ENCODE measurements around the gene SETD4. TPM values are rescaled to one million over a fixed set of nuclear protein-coding genes. Genes with fewer than 3 reads are reported as not detected.

Gene SETD4
- total RNA-seq, 2 donors from 2014 or later, result 16.5 to 19.1 TPM

DNA sequence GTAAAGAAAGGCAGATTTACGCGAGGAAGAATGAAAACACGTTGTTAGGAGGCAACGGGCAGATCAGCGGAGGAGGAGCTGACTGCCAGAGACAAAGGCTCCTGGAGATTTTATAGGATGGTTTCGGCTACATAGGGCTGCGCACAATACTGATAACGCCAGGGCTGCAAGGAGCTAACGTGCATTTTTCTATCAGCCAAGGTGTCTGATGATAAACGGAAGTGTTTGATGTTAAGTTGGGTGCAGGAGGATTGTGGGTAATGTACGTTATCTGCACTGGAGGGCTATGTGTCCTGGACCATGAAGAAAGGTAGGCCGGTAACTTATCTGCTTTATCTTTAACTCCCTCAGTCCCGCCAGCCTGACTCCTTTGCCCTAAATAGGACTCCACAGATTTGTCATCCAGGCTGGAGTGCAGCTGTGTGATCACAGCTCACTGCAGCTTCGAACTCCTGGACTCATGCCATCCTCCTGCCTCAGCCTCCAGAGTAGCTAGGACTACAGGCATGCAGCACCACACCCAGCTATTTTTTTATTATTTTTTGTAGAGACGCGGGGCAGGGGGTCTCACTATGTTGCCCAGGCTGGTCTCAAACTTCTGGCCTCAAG is 29.6 kb downstream of the SETD4 start:
- Mint-ChIP-seq H3K4me1 (peaks cover 4% of the 10 kb centered on the region), H3K4me3 (no peak overlapping the region), H3K36me3 (ENCODE audit: low read depth) (peaks cover 5% of the 10 kb centered on the region), H3K27ac (no peak overlapping the region), H3K27me3 (no peaks in the 10 kb centered on the region)
- no peaks in the 10 kb centered on the region for H3K9me3 ChIP-seq (ENCODE audit: control insufficient read depth, low read length, poor library complexity, severe bottlenecking)
- ATAC-seq (no peak), DNase-seq (no peak)

DNA sequence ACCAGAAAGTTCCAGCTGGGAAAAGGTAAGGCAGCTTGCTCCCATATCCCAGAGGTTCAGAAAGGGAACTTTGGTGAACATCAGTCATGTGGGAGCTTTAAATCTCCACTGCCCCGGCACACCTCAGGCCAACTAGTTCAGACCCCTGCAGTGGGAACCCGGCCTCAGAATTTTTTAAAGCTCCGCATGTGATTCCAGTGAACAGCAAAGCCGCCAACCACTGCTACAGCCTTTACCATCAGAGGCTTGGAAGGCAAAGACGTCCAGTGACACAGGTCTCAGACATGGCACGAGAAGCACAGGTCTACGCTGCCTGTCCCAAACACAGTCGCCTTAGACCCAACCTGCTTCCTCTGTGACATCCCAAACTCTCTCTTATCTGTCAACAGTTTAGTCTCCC is 31.0 kb downstream of the SETD4 start:
- Mint-ChIP-seq H3K4me1 (peaks cover 4% of the 10 kb centered on the region), H3K27me3 (no peaks in the 10 kb centered on the region), H3K27ac (no peak overlapping the region), H3K4me3 (no peak overlapping the region), H3K36me3 (ENCODE audit: low read depth) (peaks cover 2% of the 10 kb centered on the region)
- no peaks in the 10 kb centered on the region for H3K9me3 ChIP-seq (ENCODE audit: control insufficient read depth, low read length, poor library complexity, severe bottlenecking)
- ATAC-seq (no peak), DNase-seq (no peak)

DNA sequence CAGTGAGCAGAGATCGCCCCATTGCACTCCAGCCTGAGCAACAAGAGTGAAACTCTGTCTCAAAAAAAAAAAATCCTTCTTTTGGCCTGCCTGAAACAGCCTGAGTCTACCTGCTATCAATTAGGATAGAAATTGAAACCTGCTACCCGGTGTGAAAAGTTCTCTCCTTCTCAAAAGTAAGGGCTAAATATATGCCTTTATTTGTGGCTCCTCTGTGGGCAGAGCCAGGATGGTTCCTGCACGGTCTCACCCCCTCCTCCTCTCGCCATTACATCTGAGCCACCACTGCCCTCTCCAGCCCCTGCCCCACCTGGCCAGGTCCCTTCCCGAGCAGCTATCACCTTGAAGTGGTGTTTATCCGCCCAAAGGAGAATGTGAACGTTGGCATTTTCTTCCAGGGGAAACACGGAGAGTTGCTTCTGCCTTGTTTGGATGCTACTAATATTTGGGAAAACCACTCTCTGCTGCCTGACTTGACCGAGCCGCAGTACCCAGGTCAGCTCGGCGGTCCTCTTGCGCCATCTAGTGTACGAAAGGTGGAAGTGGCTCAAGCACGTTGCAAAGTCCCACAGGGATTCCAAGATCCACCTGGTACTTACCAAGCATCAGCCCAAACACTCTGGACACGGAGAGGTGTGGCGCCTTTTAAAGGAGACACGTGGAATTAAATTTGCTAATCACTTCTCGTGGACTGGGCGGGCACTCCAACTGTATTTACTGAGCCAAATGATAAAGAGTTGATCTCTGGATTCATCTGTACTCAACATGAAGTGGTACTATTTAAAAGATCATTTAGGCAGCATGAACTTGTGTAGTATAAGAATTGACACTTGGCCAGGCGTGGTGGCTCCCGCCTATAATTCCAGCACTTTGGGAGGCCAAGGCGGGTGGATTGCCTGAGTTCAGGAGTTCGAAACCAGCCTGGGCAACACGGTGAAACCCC is 31.9 kb downstream of the SETD4 start:
- peak overlapping the region; percentile 31 for H3K4me3 Mint-ChIP-seq
- H3K36me3 Mint-ChIP-seq (ENCODE audit: low read depth), result peaks cover 2% of the 10 kb centered on the region
- H3K4me1 Mint-ChIP-seq, result peaks cover 4% of the 10 kb centered on the region
- no peak overlapping the region for H3K27ac Mint-ChIP-seq
- H3K27me3 Mint-ChIP-seq, result no peaks in the 10 kb centered on the region
- DNase-seq (peak; percentile 37 to 54 (median 47)), ATAC-seq (peak; percentile 90)
- H3K9me3 ChIP-seq (ENCODE audit: control insufficient read depth, low read length, poor library complexity, severe bottlenecking), result no peaks in the 10 kb centered on the region

DNA sequence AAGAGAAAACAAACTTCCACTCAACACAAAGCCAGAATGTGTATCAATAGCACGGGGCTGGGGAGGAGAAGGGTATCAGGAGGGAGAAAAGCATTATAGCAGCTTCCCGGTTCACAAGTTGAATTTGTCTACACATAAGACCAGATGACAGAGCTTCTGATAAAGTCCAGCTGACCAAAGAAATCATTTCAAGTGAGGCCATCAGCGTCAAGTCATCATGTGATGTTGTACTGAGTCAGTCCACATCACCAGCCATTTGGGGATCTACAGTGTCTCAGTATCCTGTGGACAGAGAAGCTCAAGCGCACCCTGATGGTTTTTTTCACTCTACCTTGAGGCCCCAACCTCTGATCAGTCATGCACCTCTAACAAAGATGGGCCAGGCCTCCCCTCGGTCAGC is 33.0 kb downstream of the SETD4 start:
- Mint-ChIP-seq H3K27me3 (no peaks in the 10 kb centered on the region), H3K36me3 (ENCODE audit: low read depth) (peaks cover 2% of the 10 kb centered on the region), H3K27ac (no peak overlapping the region), H3K4me3 (no peak overlapping the region), H3K4me1 (peaks cover 4% of the 10 kb centered on the region)
- no peaks in the 10 kb centered on the region for H3K9me3 ChIP-seq (ENCODE audit: control insufficient read depth, low read length, poor library complexity, severe bottlenecking)
- ATAC-seq, result no peak
- DNase-seq, result no peak

DNA sequence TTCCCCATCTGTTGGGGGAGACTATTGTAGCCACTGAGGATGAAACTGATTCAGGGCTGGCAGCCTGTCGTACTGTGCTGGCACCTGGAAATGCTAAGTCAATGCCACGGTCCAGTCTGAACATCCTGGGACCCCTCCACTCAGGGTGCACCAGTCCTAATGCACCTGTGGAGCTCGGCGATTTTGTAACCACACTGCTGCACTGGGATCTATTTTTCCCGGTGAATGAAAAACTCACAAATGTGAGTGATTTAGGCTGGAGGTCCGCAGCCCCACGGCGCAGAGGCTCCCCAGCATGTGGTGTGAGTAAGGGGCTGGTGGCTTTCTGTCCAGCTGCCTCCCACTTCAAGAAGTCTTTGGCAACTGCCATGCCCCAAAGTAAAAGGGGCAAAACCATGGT is 35.5 kb downstream of the SETD4 start:
- peaks cover 4% of the 10 kb centered on the region for H3K4me1 Mint-ChIP-seq
- no peak for ATAC-seq
- H3K4me3 Mint-ChIP-seq, result no peak overlapping the region
- peaks cover 2% of the 10 kb centered on the region for H3K36me3 Mint-ChIP-seq (ENCODE audit: low read depth)
- H3K9me3 ChIP-seq (ENCODE audit: control insufficient read depth, low read length, poor library complexity, severe bottlenecking), result no peaks in the 10 kb centered on the region
- DNase-seq, result no peak
- no peaks in the 10 kb centered on the region for H3K27me3 Mint-ChIP-seq
- H3K27ac Mint-ChIP-seq, result no peak overlapping the region

DNA sequence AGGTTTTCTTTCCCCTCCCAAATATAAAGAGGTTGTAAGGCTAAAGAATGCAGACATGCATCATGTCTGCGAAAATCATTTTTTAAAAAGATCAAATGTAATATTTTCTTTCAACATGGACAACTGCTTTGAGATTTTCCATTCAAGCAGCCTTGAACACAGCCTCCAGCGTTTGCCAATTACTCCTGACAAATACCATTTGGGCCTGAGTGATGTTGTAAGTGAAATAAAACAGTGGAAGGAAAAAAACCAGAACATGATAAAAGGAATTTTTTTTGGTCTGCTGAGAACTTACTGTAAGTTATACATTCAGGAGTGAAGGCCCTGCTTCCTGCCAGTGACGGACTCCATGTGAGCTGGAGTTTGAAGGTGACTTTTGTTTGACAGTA is 37.2 kb downstream of the SETD4 start:
- Mint-ChIP-seq H3K4me1 (no peaks in the 10 kb centered on the region), H3K4me3 (no peak overlapping the region), H3K27ac (no peak overlapping the region), H3K36me3 (ENCODE audit: low read depth) (no peaks in the 10 kb centered on the region), H3K27me3 (peaks cover 2% of the 10 kb centered on the region)
- H3K9me3 ChIP-seq (ENCODE audit: control insufficient read depth, low read length, poor library complexity, severe bottlenecking), result no peaks in the 10 kb centered on the region
- no peak for DNase-seq
- no peak for ATAC-seq

DNA sequence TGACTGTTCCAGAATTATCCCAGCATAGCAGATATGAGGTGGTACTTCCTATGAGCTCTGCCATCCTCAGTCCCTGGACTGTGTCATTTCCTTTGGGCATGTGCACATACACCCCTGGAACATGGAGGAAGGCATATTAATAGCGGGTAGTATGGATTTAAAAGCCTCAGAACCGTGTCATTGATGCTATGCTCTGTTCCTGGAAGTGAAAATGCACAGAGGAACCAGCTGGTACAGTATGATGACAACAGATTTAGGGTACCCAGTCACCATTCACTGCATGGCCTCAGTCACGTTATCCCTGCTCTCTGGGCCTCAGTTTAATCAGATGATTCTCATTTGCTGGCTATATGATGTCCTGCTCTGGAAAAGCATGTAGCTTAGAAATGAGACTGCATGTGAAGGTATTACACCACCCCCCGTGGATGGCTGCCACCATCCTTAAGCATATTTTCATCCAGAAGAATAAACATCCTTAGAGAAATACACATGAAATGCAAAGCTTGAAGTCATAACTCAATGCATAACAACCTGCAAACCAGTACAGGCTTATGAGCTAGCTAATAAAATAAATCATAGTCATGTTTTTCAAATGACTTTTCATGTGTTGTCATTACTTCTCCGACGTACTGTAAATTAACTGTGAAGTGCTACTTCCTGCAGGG is 37.8 kb downstream of the SETD4 start:
- Mint-ChIP-seq H3K4me3 (no peak overlapping the region), H3K4me1 (no peaks in the 10 kb centered on the region), H3K27me3 (peaks cover 7% of the 10 kb centered on the region), H3K36me3 (ENCODE audit: low read depth) (no peaks in the 10 kb centered on the region), H3K27ac (no peak overlapping the region)
- no peaks in the 10 kb centered on the region for H3K9me3 ChIP-seq (ENCODE audit: control insufficient read depth, low read length, poor library complexity, severe bottlenecking)
- DNase-seq (no peak), ATAC-seq (no peak)

DNA sequence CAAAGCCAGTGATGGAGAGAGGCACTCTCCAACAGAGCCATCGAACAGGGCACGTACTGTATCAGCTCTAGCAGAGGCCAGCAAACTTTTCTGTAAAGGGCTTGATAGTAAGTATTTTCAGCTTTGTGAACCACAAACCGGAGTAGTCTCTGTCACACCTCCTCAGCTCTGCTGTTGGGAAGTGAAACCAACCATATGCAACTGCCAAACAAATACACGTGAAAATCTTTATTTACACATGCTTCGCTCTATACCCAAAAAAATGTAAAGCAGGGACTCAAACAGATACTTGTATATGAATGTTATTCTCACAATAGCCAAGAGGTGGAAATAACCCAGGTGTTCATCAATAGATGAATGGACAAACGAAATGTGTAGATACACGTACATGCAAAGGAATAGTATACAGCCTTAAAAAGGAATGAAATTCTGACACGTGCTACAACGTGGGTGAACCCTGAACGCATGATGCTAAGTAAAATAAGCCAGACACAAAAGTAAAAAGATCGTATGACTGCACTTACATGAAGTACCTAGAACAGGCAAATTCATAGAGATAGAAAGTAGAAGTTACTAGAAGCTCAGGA is 39.0 kb downstream of the SETD4 start:
- ATAC-seq, result no peak
- Mint-ChIP-seq H3K4me1 (no peaks in the 10 kb centered on the region), H3K36me3 (ENCODE audit: low read depth) (no peaks in the 10 kb centered on the region), H3K27ac (no peak overlapping the region), H3K27me3 (peaks cover 14% of the 10 kb centered on the region), H3K4me3 (no peak overlapping the region)
- DNase-seq, result no peak
- H3K9me3 ChIP-seq (ENCODE audit: control insufficient read depth, low read length, poor library complexity, severe bottlenecking), result no peaks in the 10 kb centered on the region

DNA sequence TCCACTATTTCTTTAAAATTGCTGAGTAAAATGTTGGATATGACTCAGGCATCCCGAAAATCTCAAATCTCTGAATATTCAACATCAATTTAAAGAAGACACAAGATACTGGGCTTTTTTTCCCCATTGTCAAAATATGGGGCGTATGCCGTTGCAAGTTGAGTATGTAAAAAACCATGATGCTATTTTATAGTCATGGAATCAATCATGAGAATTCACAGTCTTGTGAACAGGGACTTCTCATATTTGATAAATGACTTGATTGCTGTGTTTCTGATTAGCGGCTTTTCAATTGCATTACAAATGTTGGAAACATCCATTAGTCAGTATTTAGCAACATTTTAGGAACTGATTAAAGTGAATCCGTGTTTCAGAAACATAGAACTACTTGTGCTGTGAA is 45.3 kb downstream of the SETD4 start:
- Mint-ChIP-seq H3K27me3 (peaks cover 29% of the 10 kb centered on the region), H3K4me3 (no peak overlapping the region), H3K36me3 (ENCODE audit: low read depth) (no peaks in the 10 kb centered on the region), H3K4me1 (no peaks in the 10 kb centered on the region), H3K27ac (no peak overlapping the region)
- ATAC-seq (no peak), DNase-seq (no peak)
- no peaks in the 10 kb centered on the region for H3K9me3 ChIP-seq (ENCODE audit: control insufficient read depth, low read length, poor library complexity, severe bottlenecking)

DNA sequence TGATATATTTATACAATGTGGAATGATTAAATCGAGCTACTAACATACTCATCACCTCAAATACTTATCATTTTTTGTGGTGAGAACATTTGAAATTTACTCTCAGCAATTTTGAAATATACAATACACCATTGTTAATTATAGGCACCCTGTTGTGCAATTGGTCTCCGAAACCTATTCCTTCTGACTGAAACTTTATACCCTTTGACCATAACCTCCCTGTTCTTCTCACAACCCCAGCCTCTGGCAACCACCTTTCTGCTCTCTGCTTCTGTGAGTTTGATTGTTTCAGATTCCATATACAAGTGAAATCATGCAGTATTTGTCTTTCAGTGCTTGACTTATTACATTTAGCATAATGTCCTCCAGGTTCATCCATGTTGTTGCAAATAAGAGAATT is 49.5 kb downstream of the SETD4 start:
- no peak overlapping the region for H3K4me3 Mint-ChIP-seq
- H3K27ac Mint-ChIP-seq, result no peak overlapping the region
- DNase-seq, result no peak
- H3K4me1 Mint-ChIP-seq, result no peaks in the 10 kb centered on the region
- peaks cover 38% of the 10 kb centered on the region for H3K27me3 Mint-ChIP-seq
- H3K9me3 ChIP-seq (ENCODE audit: control insufficient read depth, low read length, poor library complexity, severe bottlenecking), result no peaks in the 10 kb centered on the region
- H3K36me3 Mint-ChIP-seq (ENCODE audit: low read depth), result no peaks in the 10 kb centered on the region
- no peak for ATAC-seq

DNA sequence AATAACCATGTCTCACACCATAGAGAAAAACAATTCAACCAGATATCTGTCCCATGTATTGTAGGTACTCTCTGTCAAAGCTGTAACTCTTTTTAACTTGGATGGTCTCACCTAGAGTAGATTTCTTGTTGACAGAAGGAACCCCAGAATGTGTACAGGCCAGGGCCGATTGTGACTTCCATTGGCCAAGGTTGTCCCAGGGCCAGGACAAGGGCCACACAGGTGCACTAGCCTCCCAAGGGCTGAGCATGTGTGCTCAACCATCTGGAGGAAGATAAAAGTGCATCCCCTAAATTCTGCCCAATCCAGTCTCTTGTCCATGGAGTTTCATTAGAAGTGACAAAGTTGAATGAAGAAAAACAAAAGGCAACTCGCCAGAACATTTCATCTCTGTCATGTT is 51.8 kb downstream of the SETD4 start:
- no peak overlapping the region for H3K4me3 Mint-ChIP-seq
- no peaks in the 10 kb centered on the region for H3K9me3 ChIP-seq (ENCODE audit: control insufficient read depth, low read length, poor library complexity, severe bottlenecking)
- no peak for DNase-seq

DNA sequence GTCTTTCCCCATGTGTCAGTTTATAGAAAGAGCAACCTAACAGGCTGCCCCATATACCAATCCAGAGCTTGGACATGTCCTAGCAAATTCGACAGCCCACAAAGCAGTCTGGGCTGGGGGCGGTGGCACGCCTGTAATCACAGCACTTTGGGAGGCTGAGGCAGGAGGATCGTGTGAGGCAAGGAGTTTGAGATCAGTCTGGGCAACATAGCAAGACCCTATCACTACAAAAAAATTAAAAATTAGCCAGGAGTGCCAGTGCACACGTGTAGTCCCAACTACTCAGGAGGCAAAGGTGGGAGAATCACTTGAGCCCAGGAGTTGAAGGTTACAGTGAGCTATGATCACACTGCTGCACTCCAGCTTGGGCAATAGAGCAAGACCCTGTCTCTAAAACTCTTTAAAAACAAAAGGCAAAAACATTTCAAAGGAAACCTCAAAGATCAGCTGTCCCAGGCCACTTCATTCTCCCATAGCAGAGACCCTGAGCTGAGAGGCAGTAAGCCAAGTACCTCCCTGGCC is 54.4 kb downstream of the SETD4 start:
- H3K4me1 Mint-ChIP-seq, result no peaks in the 10 kb centered on the region
- peaks cover 52% of the 10 kb centered on the region for H3K27me3 Mint-ChIP-seq
- no peaks in the 10 kb centered on the region for H3K36me3 Mint-ChIP-seq (ENCODE audit: low read depth)
- H3K9me3 ChIP-seq (ENCODE audit: control insufficient read depth, low read length, poor library complexity, severe bottlenecking), result no peaks in the 10 kb centered on the region
- ATAC-seq (no peak), DNase-seq (no peak)
- no peak overlapping the region for H3K27ac Mint-ChIP-seq
- no peak overlapping the region for H3K4me3 Mint-ChIP-seq

More for the DNA sequence above, 51.8 kb downstream of the SETD4 start:
- no peak overlapping the region for H3K27ac Mint-ChIP-seq
- no peaks in the 10 kb centered on the region for H3K36me3 Mint-ChIP-seq (ENCODE audit: low read depth)
- ATAC-seq, result no peak
- no peaks in the 10 kb centered on the region for H3K4me1 Mint-ChIP-seq
- H3K27me3 Mint-ChIP-seq, result peaks cover 41% of the 10 kb centered on the region

DNA sequence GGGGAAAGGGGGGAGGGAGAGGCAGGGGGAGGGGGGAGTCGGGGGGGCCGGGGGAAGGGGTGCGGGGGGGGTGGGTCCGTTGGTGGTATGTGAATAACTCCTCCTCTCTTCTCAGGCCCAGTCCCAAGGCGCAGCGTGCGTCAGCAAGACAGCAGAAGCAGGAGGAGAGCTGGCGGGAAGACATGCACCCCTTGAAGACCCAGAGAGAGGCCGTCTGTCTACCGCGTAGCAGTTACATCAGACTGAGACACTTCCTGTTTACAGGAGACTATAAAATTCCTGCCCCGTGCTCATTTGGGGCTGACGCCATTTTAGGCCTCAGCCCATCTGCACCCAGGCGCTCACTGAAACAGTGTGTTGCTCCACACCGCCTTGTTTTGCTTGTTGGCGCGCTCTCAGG is 55.3 kb downstream of the SETD4 start:
- Mint-ChIP-seq H3K4me3 (no peak overlapping the region), H3K27me3 (peaks cover 60% of the 10 kb centered on the region), H3K36me3 (ENCODE audit: low read depth) (peaks cover 2% of the 10 kb centered on the region), H3K27ac (no peak overlapping the region), H3K4me1 (no peaks in the 10 kb centered on the region)
- H3K9me3 ChIP-seq (ENCODE audit: control insufficient read depth, low read length, poor library complexity, severe bottlenecking), result no peaks in the 10 kb centered on the region
- DNase-seq, result no peak
- no peak for ATAC-seq

All from T-helper 17 cell (primary cell).